ENCODE data around the gene CPT1B.

DNA sequence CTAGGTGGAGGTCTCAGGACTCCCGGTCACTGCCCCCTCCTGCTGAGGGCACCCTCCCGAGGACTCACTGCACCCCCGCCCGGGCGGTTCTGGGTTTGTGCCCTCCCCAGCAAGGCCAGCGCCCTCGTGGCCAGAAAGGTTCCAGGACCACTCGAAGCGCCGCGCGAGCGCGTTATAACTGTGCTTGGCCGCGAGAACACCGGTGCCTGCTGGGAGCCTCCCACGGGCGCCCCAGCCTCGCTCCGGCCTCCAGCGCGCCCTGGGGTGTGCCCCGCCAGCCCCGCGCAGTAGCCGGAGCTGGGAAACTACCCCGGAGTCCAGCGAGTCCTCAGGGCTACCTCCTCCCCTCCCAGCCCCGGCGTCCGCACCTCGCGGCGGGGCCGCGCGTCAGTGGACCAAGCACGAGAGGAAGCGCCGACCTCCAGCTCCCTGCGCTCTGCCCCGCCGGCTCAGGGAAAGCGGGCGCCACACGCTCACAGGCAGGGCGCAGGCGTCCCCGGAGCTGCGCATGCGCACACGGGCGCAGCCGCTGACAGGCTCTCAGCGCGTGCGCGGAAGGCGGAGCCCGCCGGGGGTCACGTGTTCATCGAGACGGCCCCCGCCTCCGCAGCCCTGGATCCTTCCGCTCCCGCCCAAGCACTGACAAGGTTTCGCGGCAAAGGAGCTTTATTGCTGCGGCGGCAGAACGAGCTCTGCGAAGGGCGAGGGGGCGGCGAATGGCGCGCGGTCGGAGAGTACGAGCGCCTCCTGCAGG, 52.9 kb downstream of the CPT1B start, which contains the start of gene SCO2:
- TF ChIP-seq CTCF (IDR thresholded peaks at IDR 0.05) (peak in 4 of 6 experiments; percentile 27 to 66 (median 54)), POLR2A (IDR thresholded peaks at IDR 0.05) (peak in 3 of 4 donors; percentile 80 to 89 (median 80))

Measured in esophagus squamous epithelium (tissue), 4 donors.